Thoracic aorta (tissue), 2 donors: ENCODE data around the gene S100B. TPM values are rescaled to one million over a fixed set of nuclear protein-coding genes. Genes with fewer than 3 reads are reported as not detected.

Source experiments
- ATAC-seq: fragments of 150-250 bp; one replicate; pipeline ENCODE4 v1.8.0; 2017; ENCODE audit warnings: low read depth; ENCODE audit not compliant: insufficient number of reproducible peaks, low FRiP score
- DNase-seq: peaks from one replicate; pipeline ENCODE4 v3.0.0-alpha.2; 2020; ENCODE audit warnings: low spot score
- H3K27ac ChIP-seq, 2 donors: fragments of 200-600 bp; sonication (generic); 1 replicate in 1 of 2; 2 replicates in 1 of 2; pipeline ENCODE4 v1.5.1; 2016; ENCODE audit warnings: mild to moderate bottlenecking in 2 of 2, moderate library complexity in 2 of 2
- H3K27me3 ChIP-seq: fragments of 200-600 bp; sonication (generic); replicated peaks from 2 replicates; pipeline ENCODE4 v1.6.0; 2016; ENCODE audit warnings: mild to moderate bottlenecking; ENCODE audit not compliant: insufficient read depth
- H3K36me3 ChIP-seq: fragments of 200-600 bp; sonication (generic); one replicate; pipeline ENCODE4 v1.5.1; 2016
- H3K4me1 ChIP-seq, 2 donors: fragments of 200-600 bp; sonication (generic); 1 replicate in 1 of 2; 2 replicates in 1 of 2; pipeline versions ENCODE4 v1.5.1 to v1.6.0; 2016; ENCODE audit warnings: low read depth in 2 of 2, mild to moderate bottlenecking in 1 of 2; ENCODE audit not compliant: control insufficient read depth in 1 of 2
- H3K4me3 ChIP-seq: fragments of 200-600 bp; sonication (generic); 2 replicates; pipeline ENCODE4 v1.5.1; 2016; ENCODE audit warnings: mild to moderate bottlenecking
- H3K9me3 ChIP-seq: fragments of 200-600 bp; sonication (generic); 2 replicates; pipeline ENCODE4 v1.5.1; 2016
- total RNA-seq, 2 donors: library from RNA; depleted of rRNA; stranded (reverse); fragments of >200 nt; gene quantifications; one replicate each; pipeline versions ENCODE4 v1.1.0 to v1.2.3, GENCODE V29; 2016
- TF ChIP-seq, protein P1 (sequence below): fragments of 200-600 bp; sonication (generic); IDR thresholded peaks from one replicate; pipeline ENCODE4 v1.5.1; 2019; ENCODE audit warnings: antibody characterized with exemption

Gene S100B
- total RNA-seq, 2 donors from 2014 or later = 4.7 to 8.4 TPM

DNA sequence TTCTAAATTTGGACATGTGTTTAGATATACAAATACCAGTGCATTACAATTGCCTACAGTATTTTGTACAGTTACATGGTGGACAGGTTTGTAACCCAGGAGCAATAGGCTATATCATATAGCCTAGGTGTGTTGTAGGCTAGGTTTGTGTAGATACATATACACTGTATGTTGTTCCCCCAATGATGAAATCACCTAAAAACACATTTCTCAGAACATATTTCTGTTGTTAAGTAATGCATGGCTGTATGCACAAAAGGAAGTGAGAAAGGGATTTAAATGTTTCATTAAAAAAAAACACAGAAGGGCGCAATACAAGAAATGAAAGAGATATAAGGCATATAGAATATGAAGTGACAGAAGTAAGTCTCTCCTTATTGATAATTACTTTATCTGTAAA is 32.0 kb downstream of the S100B start:
- no peak overlapping the region for H3K27ac ChIP-seq
- no peaks in the 10 kb centered on the region for H3K4me1 ChIP-seq
- TF ChIP-seq, protein P1, sequence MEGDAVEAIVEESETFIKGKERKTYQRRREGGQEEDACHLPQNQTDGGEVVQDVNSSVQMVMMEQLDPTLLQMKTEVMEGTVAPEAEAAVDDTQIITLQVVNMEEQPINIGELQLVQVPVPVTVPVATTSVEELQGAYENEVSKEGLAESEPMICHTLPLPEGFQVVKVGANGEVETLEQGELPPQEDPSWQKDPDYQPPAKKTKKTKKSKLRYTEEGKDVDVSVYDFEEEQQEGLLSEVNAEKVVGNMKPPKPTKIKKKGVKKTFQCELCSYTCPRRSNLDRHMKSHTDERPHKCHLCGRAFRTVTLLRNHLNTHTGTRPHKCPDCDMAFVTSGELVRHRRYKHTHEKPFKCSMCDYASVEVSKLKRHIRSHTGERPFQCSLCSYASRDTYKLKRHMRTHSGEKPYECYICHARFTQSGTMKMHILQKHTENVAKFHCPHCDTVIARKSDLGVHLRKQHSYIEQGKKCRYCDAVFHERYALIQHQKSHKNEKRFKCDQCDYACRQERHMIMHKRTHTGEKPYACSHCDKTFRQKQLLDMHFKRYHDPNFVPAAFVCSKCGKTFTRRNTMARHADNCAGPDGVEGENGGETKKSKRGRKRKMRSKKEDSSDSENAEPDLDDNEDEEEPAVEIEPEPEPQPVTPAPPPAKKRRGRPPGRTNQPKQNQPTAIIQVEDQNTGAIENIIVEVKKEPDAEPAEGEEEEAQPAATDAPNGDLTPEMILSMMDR = no peak
- no peaks in the 10 kb centered on the region for H3K27me3 ChIP-seq
- peaks cover 8% of the 10 kb centered on the region for H3K9me3 ChIP-seq
- H3K4me3 ChIP-seq = no peak overlapping the region
- no peak for DNase-seq
- H3K36me3 ChIP-seq = peaks cover 23% of the 10 kb centered on the region
- no peak for ATAC-seq

DNA sequence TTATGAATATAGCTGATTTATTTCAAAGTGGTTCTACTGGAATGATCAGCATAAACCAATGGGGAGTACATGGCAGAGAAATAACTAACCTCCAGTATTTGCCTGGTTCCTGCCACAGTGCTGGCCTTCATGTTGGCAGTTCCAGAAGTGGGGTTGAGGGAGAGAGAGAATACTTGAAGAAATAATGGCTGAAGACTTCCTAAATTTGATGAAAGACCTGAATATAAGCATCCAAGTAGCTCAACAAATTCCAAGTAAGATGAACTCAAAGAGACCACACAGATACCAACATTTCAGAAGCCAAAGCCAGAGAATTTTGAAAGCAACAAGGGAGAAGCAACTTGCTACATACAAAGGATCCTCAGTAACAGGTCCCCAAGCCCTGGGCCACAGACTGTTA is 34.3 kb downstream of the S100B start:
- no peaks in the 10 kb centered on the region for H3K4me1 ChIP-seq
- ATAC-seq (no peak), DNase-seq (no peak)
- H3K36me3 ChIP-seq = peaks cover 41% of the 10 kb centered on the region
- H3K27me3 ChIP-seq = no peaks in the 10 kb centered on the region
- H3K27ac ChIP-seq = no peak overlapping the region
- TF ChIP-seq, protein P1 = no peak
- H3K4me3 ChIP-seq = no peak overlapping the region
- H3K9me3 ChIP-seq = peaks cover 8% of the 10 kb centered on the region

DNA sequence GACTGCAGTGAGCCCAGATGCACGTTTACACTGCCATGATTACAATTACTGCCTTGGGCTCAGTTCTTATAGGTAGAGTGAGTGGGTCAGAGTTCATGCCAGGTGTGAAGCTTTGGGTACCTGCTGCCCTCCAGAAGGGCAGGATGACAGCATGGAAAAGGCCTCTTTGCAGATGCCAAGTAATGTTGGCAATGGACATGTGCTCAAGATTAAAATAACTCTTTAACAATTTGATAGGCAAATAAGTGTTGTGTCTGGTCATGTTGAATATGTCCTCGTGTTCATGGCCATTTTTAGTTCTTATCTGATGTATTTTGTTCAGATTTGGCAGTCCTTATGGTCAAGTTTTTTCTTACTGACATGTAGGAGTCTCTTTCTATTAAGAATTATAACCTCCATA is 34.8 kb downstream of the S100B start:
- Histone ChIP-seq H3K27ac (no peak overlapping the region), H3K27me3 (no peaks in the 10 kb centered on the region), H3K36me3 (peaks cover 46% of the 10 kb centered on the region), H3K4me1 (no peaks in the 10 kb centered on the region), H3K4me3 (no peak overlapping the region), H3K9me3 (peaks cover 8% of the 10 kb centered on the region)
- DNase-seq (no peak), ATAC-seq (no peak)
- TF ChIP-seq, protein P1 = no peak

GRCh38 chr21:46569081-46569480 is 35.8 kb downstream of the S100B start:
- no peak for DNase-seq
- TF ChIP-seq, protein P1 = no peak
- ATAC-seq = no peak
- Histone ChIP-seq H3K27ac (no peak overlapping the region), H3K9me3 (peaks cover 8% of the 10 kb centered on the region), H3K4me1 (no peaks in the 10 kb centered on the region), H3K36me3 (peaks cover 56% of the 10 kb centered on the region), H3K27me3 (no peaks in the 10 kb centered on the region), H3K4me3 (no peak overlapping the region)

DNA sequence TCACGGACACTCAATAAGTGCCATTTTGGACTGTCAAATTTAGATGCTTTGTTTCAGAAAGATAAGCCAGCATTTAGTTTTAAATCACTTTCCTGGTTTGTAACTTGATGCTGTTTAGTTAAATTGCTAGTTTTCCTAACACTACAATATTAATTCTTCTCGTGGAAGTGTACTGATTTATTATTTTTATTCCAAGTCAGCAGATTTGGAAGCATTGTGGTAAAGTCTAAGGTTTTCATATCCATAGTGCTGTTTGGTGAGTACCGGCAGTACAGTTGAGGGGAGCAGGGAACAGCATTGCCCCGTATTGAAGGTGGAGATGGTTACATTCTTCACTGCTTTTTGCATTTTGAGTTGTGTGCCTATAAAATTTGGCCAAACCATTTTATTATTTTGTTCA is 36.3 kb downstream of the S100B start:
- peaks cover 8% of the 10 kb centered on the region for H3K9me3 ChIP-seq
- no peak overlapping the region for H3K27ac ChIP-seq
- no peaks in the 10 kb centered on the region for H3K27me3 ChIP-seq
- no peak for DNase-seq
- peaks cover 58% of the 10 kb centered on the region for H3K36me3 ChIP-seq
- no peak overlapping the region for H3K4me3 ChIP-seq
- ATAC-seq = no peak
- H3K4me1 ChIP-seq = no peaks in the 10 kb centered on the region
- TF ChIP-seq, protein P1 = no peak
